HepG2 (cell line): ENCODE results near the gene SYNJ2. TPM values are rescaled to one million over a fixed set of nuclear protein-coding genes. Genes with fewer than 3 reads are reported as not detected.

Experiments
- ARID4A ChIP-seq: sonication (generic); formaldehyde crosslinking; IDR thresholded peaks from 2 replicates; pipeline ENCODE4 v1.5.0; 2020; ENCODE audit warnings: mild to moderate bottlenecking, missing genetic modification reagents, borderline replicate concordance
- ATF2 ChIP-seq: sonication (generic); formaldehyde crosslinking; IDR thresholded peaks from 2 replicates; pipeline ENCODE4 v1.4.0; 2020; ENCODE audit warnings: missing genetic modification reagents
- CHCHD3 ChIP-seq: sonication (generic); formaldehyde crosslinking; IDR thresholded peaks from 2 replicates; pipeline ENCODE4 v1.8.0; 2022; ENCODE audit warnings: mild to moderate bottlenecking, missing genetic modification reagents, moderate library complexity
- E2F1 ChIP-seq: sonication (generic); formaldehyde crosslinking; IDR thresholded peaks from 2 replicates; pipeline ENCODE4 v1.5.0; 2020; ENCODE audit warnings: missing genetic modification reagents
- KLF11 ChIP-seq: IDR thresholded peaks from 2 replicates; pipeline ENCODE4 v1.6.1; 2016; ENCODE audit warnings: missing compliant biosample characterization
- KLF16 ChIP-seq, 2 experiments: sonication (generic) in 1 of 2; formaldehyde crosslinking in 1 of 2; IDR thresholded peaks; 2 replicates each; pipeline versions ENCODE4 v1.6.1 to v1.8.0; 2016 to 2023; ENCODE audit warnings: missing genetic modification reagents in 2 of 2, missing compliant biosample characterization in 1 of 2
- POLR2G ChIP-seq: fragments of 200-400 bp; formaldehyde crosslinking; IDR thresholded peaks from 2 replicates; pipeline ENCODE4 v1.6.1; 2018; ENCODE audit warnings: mild to moderate bottlenecking, low read depth, low read length, moderate library complexity
- RNF219 ChIP-seq: sonication (generic); formaldehyde crosslinking; IDR thresholded peaks from 2 replicates; pipeline ENCODE4 v1.5.0; 2020; ENCODE audit warnings: mild to moderate bottlenecking, missing genetic modification reagents
- ZFP36L2 ChIP-seq: sonication (generic); formaldehyde crosslinking; IDR thresholded peaks from 2 replicates; pipeline ENCODE4 v1.4.0; 2020; ENCODE audit warnings: missing genetic modification reagents
- ZNF136 ChIP-seq: sonication (generic); formaldehyde crosslinking; IDR thresholded peaks from 2 replicates; pipeline ENCODE4 v1.8.1; 2022; ENCODE audit warnings: low read depth, mild to moderate bottlenecking, moderate library complexity, missing genetic modification reagents
- ZNF143 ChIP-seq: sonication (generic); formaldehyde crosslinking; IDR thresholded peaks from 2 replicates; pipeline ENCODE4 v1.4.0; 2020; ENCODE audit warnings: missing genetic modification reagents
- ZNF572 ChIP-seq: sonication (generic); formaldehyde crosslinking; IDR thresholded peaks from 2 replicates; pipeline ENCODE4 v1.5.1; 2020; ENCODE audit warnings: mild to moderate bottlenecking, missing genetic modification reagents
- ZNF704 ChIP-seq: sonication (generic); formaldehyde crosslinking; IDR thresholded peaks from 2 replicates; pipeline ENCODE4 v1.8.1; 2023; ENCODE audit warnings: mild to moderate bottlenecking, inconsistent platforms, moderate library complexity, missing genetic modification reagents, borderline replicate concordance
- ZNF768 ChIP-seq: sonication (generic); formaldehyde crosslinking; IDR thresholded peaks from 2 replicates; pipeline ENCODE4 v1.4.0; 2020; ENCODE audit warnings: missing genetic modification reagents
- polyA plus RNA-seq, 8 experiments: library from polyadenylated mRNA; depleted of rRNA in 3 of 8; stranded (reverse) in 7 of 8; unstranded in 1 of 8; fragments of >200 nt; fragmentation: Illumina TruSeq in 4 of 8; extraction: Trizol in 4 of 8; gene quantifications; 2 replicates each; pipeline versions ENCODE4 v1.2.1 to v1.2.3, GENCODE V29; 2011 to 2016; ENCODE audit warnings: low read depth in 4 of 8, missing spikeins in 1 of 8, mixed read lengths in 1 of 8; ENCODE audit not compliant: insufficient read depth in 1 of 8
- total RNA-seq, 5 experiments: library from RNA; depleted of rRNA; stranded (reverse); fragments of >200 nt; fragmentation: Illumina TruSeq; extraction: Trizol; gene quantifications; 2 replicates each; pipeline ENCODE4 v1.2.3, GENCODE V29; 2016; ENCODE audit warnings: low read depth in 1 of 5

The SYNJ2 gene
- total and polyA plus RNA-seq, 2 of the 13 experiments (the other 11 are each of a cell fraction or from before 2014, with no cell fraction given): 39.1 to 57.6 TPM

- TF ChIP-seq ARID4A (CRISPR knock-in tag) (no peak; the same call in 1 of the 2 replicates), KLF11 (no peak), KLF16 (CRISPR knock-in tag; IDR thresholded peaks at IDR 0.05) (no peak), E2F1 (no peak), ZNF768 (CRISPR knock-in tag) (peak; percentile 4; the same call in 1 of the 2 replicates), ATF2 (CRISPR knock-in tag) (no peak), CHCHD3 (CRISPR knock-in tag) (no peak), POLR2G (no peak), ZNF704 (no peak), ZNF572 (CRISPR knock-in tag) (peak; percentile 94; the same call in 1 of the 2 replicates), ZFP36L2 (CRISPR knock-in tag) (no peak), ZNF136 (CRISPR knock-in tag) (no peak), ZNF143 (CRISPR knock-in tag) (no peak), RNF219 (0 out of 2 replicates have a peak, but pooled peaks have one; percentile 20)
These were observed 600 bp upstream of the SYNJ2 start (continued) for GRCh38 chr6:157981132-157981394.
